Muscle layer of colon (tissue), 2 donors: ENCODE results near the gene SDR42E1.

Experiments
- H3K27ac ChIP-seq: one replicate; pipeline ENCODE4 v1.7.0; 2013; ENCODE audit warnings: low read depth, mild to moderate bottlenecking, low read length, moderate library complexity
- H3K27me3 ChIP-seq, 2 donors: one replicate each; pipeline ENCODE4 v1.7.0; 2013; ENCODE audit warnings: low read length in 2 of 2, mild to moderate bottlenecking in 2 of 2; ENCODE audit not compliant: insufficient read depth in 2 of 2, control insufficient read depth in 1 of 2
- H3K36me3 ChIP-seq: one replicate; pipeline ENCODE4 v1.7.0; 2013; ENCODE audit warnings: mild to moderate bottlenecking, low read length; ENCODE audit not compliant: insufficient read depth
- H3K4me1 ChIP-seq: one replicate; pipeline ENCODE4 v1.7.0; 2013; ENCODE audit warnings: mild to moderate bottlenecking, low read length; ENCODE audit not compliant: insufficient read depth
- H3K4me3 ChIP-seq, 2 donors: one replicate each; pipeline ENCODE4 v1.7.0; 2013; ENCODE audit warnings: low read length in 2 of 2, low read depth in 1 of 2, mild to moderate bottlenecking in 1 of 2, moderate library complexity in 1 of 2
- H3K9ac ChIP-seq: one replicate; pipeline ENCODE4 v1.7.0; 2013; ENCODE audit warnings: low read length
- H3K9me3 ChIP-seq: one replicate; pipeline ENCODE4 v1.7.0; 2013; ENCODE audit warnings: mild to moderate bottlenecking, low read length
- donor health status: abdominal sarcoma.
- donor health status: Adenocarcinoma of cecum.

SDR42E1 gene

GRCh38 chr16:82047374-82047773 lies 36.1 kb upstream of the SDR42E1 start:
- H3K4me3 ChIP-seq, result no peak overlapping the region
- no peaks in the 10 kb centered on the region for H3K4me1 ChIP-seq
- no peak overlapping the region for H3K27ac ChIP-seq
- H3K36me3 ChIP-seq, result no peaks in the 10 kb centered on the region
- H3K9me3 ChIP-seq, result no peaks in the 10 kb centered on the region
- H3K9ac ChIP-seq, result no peak overlapping the region
- H3K27me3 ChIP-seq, result no peaks in the 10 kb centered on the region

DNA sequence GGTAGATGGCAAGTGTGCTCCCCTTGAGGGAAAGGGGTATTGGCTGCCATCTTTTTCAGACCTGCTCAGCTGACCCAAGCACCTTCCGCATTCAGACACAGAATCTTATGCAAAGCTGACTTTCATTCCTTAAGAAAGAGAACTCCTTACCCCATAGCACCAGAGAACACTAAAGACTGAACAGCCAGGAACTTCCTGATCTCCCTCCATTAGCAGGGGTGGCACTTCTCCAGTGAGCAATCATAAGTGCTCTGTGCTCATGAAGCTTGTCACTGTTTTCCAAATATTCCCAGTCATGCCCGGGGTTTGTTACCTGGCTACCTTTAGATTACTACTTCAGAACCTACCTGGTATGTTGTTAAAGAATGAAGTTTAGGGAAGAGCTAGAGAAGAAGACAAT lies 35.7 kb upstream of the SDR42E1 start:
- H3K36me3 ChIP-seq, result no peaks in the 10 kb centered on the region
- H3K27me3 ChIP-seq, result no peaks in the 10 kb centered on the region
- no peak overlapping the region for H3K9ac ChIP-seq
- no peak overlapping the region for H3K4me3 ChIP-seq
- H3K4me1 ChIP-seq, result no peaks in the 10 kb centered on the region
- H3K9me3 ChIP-seq, result no peaks in the 10 kb centered on the region
- H3K27ac ChIP-seq, result no peak overlapping the region

- Histone ChIP-seq H3K9ac (no peak overlapping the region), H3K9me3 (no peaks in the 10 kb centered on the region), H3K27me3 (no peaks in the 10 kb centered on the region), H3K36me3 (no peaks in the 10 kb centered on the region), H3K4me3 (no peak overlapping the region), H3K4me1 (no peaks in the 10 kb centered on the region), H3K27ac (no peak overlapping the region)
These were observed 35.3 kb upstream of the SDR42E1 start for GRCh38 chr16:82046541-82046940.

- Histone ChIP-seq H3K36me3 (no peaks in the 10 kb centered on the region), H3K4me3 (no peak overlapping the region), H3K9ac (no peak overlapping the region), H3K4me1 (no peaks in the 10 kb centered on the region), H3K27ac (no peak overlapping the region), H3K9me3 (no peaks in the 10 kb centered on the region), H3K27me3 (no peaks in the 10 kb centered on the region)
These were observed 34.2 kb upstream of the SDR42E1 start for GRCh38 chr16:82045465-82045864.

DNA sequence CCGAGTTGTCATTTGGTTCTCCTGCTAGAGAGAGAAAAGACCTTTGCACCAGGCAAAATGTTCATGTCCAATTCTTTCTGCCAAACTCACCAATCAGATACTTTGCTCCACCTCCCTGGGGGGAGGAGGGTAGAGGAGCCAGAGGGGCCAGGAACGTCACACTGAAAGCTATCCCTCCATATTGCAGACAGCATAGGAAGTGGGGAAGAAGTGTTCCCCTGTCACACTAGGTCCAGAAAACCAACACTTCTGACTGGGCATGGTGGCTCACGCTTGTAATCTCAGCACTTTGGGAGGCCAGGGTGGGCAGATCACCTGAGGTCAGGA lies 33.3 kb upstream of the SDR42E1 start:
- Histone ChIP-seq H3K9me3 (no peaks in the 10 kb centered on the region), H3K4me3 (no peak overlapping the region), H3K27me3 (no peaks in the 10 kb centered on the region), H3K4me1 (no peaks in the 10 kb centered on the region), H3K9ac (no peak overlapping the region), H3K36me3 (no peaks in the 10 kb centered on the region), H3K27ac (no peak overlapping the region)

GRCh38 chr16:82043680-82044584 lies 32.7 kb upstream of the SDR42E1 start:
- H3K4me1 ChIP-seq, result no peaks in the 10 kb centered on the region
- no peak overlapping the region for H3K9ac ChIP-seq
- no peaks in the 10 kb centered on the region for H3K36me3 ChIP-seq
- no peaks in the 10 kb centered on the region for H3K27me3 ChIP-seq
- no peaks in the 10 kb centered on the region for H3K9me3 ChIP-seq
- H3K27ac ChIP-seq, result no peak overlapping the region
- H3K4me3 ChIP-seq, result no peak overlapping the region

- Histone ChIP-seq H3K9me3 (no peaks in the 10 kb centered on the region), H3K4me1 (no peaks in the 10 kb centered on the region), H3K27me3 (no peaks in the 10 kb centered on the region), H3K36me3 (no peaks in the 10 kb centered on the region), H3K4me3 (no peak overlapping the region), H3K27ac (no peak overlapping the region), H3K9ac (no peak overlapping the region)
These were observed 31.6 kb upstream of the SDR42E1 start for GRCh38 chr16:82042846-82043245.

DNA sequence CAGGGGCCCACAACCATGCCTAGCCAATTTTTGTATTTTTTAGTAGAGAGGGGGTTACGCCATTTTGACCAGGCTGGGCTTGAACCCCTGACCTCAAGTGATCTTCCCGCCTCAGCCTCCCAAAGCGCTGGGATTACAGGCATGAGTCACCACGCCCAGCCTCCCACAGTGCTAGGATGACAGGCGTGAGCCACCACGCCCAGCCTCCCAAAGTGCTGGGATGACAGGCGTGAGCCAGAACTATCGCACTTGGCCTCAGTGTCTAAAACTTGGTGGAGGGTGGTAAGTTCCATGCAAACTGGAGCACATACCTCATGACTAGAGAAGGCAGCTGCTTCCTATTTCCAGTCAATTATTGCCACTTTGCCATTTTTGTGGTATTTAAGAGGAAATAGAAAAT lies 30.9 kb upstream of the SDR42E1 start:
- no peaks in the 10 kb centered on the region for H3K27me3 ChIP-seq
- no peaks in the 10 kb centered on the region for H3K4me1 ChIP-seq
- H3K9me3 ChIP-seq, result no peaks in the 10 kb centered on the region
- no peak overlapping the region for H3K27ac ChIP-seq
- no peak overlapping the region for H3K9ac ChIP-seq
- H3K4me3 ChIP-seq, result no peak overlapping the region
- no peaks in the 10 kb centered on the region for H3K36me3 ChIP-seq

DNA sequence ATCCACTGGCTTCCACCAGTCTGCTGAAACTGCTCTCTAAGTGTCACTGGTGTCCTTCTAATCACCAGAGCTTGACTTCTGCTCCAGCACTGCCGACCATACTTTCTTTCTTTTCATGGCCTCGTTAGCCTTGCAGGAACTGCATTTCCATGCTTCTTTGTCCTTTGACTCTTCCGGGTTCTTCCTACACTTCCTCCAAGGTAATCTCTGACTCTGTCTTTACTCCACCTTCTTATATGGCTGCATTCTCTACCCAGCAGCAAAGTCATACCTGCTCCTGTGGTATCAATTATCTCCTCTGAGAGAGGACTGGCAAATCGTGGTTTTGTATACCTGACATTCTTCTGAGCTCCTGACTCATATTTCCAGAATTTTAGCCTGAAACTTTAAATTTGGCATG lies 30.3 kb upstream of the SDR42E1 start:
- Histone ChIP-seq H3K4me3 (no peak overlapping the region), H3K36me3 (no peaks in the 10 kb centered on the region), H3K9ac (no peak overlapping the region), H3K9me3 (no peaks in the 10 kb centered on the region), H3K27me3 (no peaks in the 10 kb centered on the region), H3K27ac (no peak overlapping the region), H3K4me1 (no peaks in the 10 kb centered on the region)

DNA sequence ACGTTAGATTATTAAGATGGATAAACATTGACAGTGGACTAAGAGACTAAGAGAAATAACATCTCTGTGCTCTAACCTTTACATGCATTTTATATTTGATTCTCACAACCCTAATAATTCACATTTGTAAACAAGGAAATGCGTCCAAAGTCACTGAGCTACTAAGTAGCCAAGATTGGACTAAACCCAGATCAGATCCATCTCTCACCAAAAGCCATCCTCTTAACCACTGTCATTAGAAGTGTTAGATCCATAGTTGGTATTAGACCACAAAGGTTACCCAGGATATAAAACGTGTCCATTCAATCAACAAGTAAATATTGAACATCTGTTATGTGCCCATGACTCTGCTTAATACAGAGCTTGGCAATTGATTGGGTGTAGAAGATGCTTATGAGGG lies 29.0 kb upstream of the SDR42E1 start:
- no peaks in the 10 kb centered on the region for H3K27me3 ChIP-seq
- H3K4me1 ChIP-seq, result no peaks in the 10 kb centered on the region
- no peaks in the 10 kb centered on the region for H3K36me3 ChIP-seq
- no peak overlapping the region for H3K4me3 ChIP-seq
- no peak overlapping the region for H3K27ac ChIP-seq
- H3K9ac ChIP-seq, result no peak overlapping the region
- no peaks in the 10 kb centered on the region for H3K9me3 ChIP-seq

DNA sequence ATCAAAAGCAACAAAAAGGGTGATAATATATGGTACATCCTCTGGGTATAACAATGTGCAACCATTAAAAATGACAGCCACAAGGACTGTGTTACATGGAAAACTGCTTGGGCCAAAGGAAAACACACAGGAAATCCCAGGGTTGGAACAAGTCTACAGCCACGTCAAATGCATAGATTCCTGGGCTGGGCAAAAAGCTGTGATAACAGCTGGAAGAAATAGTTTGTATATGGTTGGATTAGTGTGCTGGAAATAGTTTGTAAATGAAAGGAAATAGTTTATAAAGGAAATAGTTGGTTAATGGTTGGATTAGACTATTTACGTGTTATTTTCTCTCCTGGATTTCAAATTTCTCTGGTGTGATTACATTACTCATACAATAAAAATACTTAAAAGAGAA lies 26.4 kb upstream of the SDR42E1 start:
- Histone ChIP-seq H3K9me3 (no peaks in the 10 kb centered on the region), H3K27me3 (no peaks in the 10 kb centered on the region), H3K9ac (no peak overlapping the region), H3K4me3 (no peak overlapping the region), H3K4me1 (no peaks in the 10 kb centered on the region), H3K36me3 (no peaks in the 10 kb centered on the region), H3K27ac (no peak overlapping the region)

DNA sequence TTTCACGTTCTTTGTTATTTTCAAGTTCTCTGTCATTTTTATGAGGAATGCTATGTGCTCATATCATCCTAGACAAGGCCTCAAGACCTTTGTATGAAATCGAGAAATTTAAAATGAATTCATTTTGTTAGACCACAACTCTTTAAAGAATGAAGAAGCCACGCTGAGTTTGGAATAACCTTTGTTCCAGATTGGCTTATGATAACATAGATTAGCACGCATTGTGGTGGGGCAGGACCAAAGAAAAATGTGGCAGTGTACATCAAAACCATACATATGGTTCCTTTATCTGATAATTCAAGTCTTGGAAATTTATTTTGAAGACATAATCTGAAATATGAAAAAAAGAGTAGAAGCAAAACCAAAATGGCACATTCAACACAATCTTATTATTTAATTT lies 26.0 kb upstream of the SDR42E1 start:
- Histone ChIP-seq H3K4me1 (no peaks in the 10 kb centered on the region), H3K9ac (no peak overlapping the region), H3K27ac (no peak overlapping the region), H3K9me3 (no peaks in the 10 kb centered on the region), H3K36me3 (no peaks in the 10 kb centered on the region), H3K27me3 (no peaks in the 10 kb centered on the region), H3K4me3 (no peak overlapping the region)
